ENCODE measurements around the gene LCTL. TPM values are rescaled to one million over a fixed set of nuclear protein-coding genes. Genes with fewer than 3 reads are reported as not detected.

The LCTL gene
- polyA plus RNA-seq, 1 donor from 2014 or later = not detected

DNA sequence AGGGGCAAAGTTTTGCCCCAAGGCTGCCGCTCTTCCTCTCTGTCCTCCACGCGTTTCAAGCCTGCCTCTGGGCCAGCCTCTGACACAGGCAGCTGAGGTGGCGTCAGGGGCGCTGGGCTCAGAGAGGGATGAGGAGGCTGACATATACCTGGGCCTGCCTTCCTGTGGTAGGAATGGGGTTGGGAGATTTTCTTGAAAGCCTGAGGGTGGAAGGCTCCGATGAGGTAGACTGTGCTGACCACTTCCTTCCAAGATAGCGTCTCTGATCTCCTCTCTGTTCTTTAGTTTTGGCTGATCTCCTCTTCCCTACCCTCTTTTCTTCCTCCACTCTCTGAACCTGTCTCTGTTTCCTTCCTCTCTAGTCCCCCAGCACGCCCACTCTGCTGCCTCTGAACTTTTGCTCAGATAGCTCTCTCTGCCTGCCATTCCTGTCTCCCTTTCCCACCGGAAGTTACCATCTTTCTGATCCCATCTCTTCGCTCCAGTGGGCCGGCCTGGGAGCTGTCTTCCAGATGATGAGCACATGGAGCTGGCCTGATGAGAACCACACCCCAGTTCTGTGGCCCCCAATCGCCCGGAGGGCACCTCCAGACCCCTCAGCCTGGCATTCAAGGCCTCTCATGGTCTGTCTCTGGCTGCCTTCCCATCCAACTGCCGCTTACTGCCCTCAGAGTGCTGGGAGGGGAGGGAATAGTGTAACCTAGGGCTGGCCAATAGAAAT lies 32.5 kb upstream of the LCTL start:
- Histone ChIP-seq H3K36me3 (ENCODE audit: insufficient read depth, low read length) (no peaks in the 10 kb centered on the region), H2AFZ (ENCODE audit: low read depth, low read length) (no peak overlapping the region), H4K20me1 (ENCODE audit: insufficient read depth) (no peaks in the 10 kb centered on the region), H3K4me2 (ENCODE audit: low read length) (no peak overlapping the region), H3K4me3 (ENCODE audit: low read length) (no peak overlapping the region), H3K9me2 (ENCODE audit: insufficient read depth, low read length) (no peaks in the 10 kb centered on the region), H3K79me2 (replicated peaks; ENCODE audit: insufficient read depth, low read length) (no peaks in the 10 kb centered on the region), H3K27me3 (ENCODE audit: insufficient read depth, low read depth, low read length) (no peaks in the 10 kb centered on the region), H3K27ac (ENCODE audit: low read length) (no peak overlapping the region), H3F3A (ENCODE audit: insufficient read depth, low read length, poor library complexity, severe bottlenecking) (no peaks in the 10 kb centered on the region), H3K9me3 (ENCODE audit: low read length) (no peaks in the 10 kb centered on the region), H3K9ac (ENCODE audit: low read length) (no peak overlapping the region)
- TF ChIP-seq, protein P1, sequence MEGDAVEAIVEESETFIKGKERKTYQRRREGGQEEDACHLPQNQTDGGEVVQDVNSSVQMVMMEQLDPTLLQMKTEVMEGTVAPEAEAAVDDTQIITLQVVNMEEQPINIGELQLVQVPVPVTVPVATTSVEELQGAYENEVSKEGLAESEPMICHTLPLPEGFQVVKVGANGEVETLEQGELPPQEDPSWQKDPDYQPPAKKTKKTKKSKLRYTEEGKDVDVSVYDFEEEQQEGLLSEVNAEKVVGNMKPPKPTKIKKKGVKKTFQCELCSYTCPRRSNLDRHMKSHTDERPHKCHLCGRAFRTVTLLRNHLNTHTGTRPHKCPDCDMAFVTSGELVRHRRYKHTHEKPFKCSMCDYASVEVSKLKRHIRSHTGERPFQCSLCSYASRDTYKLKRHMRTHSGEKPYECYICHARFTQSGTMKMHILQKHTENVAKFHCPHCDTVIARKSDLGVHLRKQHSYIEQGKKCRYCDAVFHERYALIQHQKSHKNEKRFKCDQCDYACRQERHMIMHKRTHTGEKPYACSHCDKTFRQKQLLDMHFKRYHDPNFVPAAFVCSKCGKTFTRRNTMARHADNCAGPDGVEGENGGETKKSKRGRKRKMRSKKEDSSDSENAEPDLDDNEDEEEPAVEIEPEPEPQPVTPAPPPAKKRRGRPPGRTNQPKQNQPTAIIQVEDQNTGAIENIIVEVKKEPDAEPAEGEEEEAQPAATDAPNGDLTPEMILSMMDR (IDR thresholded peaks at IDR 0.05; ENCODE audit: poor library complexity, severe bottlenecking) = no peak
- no peak for TF ChIP-seq TAF1 (IDR thresholded peaks at IDR 0.05; ENCODE audit: low read depth)
- TF ChIP-seq RAD21 (conservative IDR thresholded peaks at IDR 0.05) = no peak
- no peak for TF ChIP-seq MXI1 (conservative IDR thresholded peaks at IDR 0.05; ENCODE audit: poor library complexity, severe bottlenecking)
- no peak for TF ChIP-seq EZH2 (IDR thresholded peaks at IDR 0.05; ENCODE audit: borderline replicate concordance, insufficient read depth, low read length, poor library complexity, severe bottlenecking)
- TF ChIP-seq POLR2AphosphoS5 (IDR thresholded peaks at IDR 0.05) = no peak
- TF ChIP-seq EP300 (conservative IDR thresholded peaks at IDR 0.05; ENCODE audit: poor library complexity, severe bottlenecking) = no peak
- TF ChIP-seq SMC3 (conservative IDR thresholded peaks at IDR 0.05; ENCODE audit: poor library complexity) = no peak
- TF ChIP-seq, protein P2, sequence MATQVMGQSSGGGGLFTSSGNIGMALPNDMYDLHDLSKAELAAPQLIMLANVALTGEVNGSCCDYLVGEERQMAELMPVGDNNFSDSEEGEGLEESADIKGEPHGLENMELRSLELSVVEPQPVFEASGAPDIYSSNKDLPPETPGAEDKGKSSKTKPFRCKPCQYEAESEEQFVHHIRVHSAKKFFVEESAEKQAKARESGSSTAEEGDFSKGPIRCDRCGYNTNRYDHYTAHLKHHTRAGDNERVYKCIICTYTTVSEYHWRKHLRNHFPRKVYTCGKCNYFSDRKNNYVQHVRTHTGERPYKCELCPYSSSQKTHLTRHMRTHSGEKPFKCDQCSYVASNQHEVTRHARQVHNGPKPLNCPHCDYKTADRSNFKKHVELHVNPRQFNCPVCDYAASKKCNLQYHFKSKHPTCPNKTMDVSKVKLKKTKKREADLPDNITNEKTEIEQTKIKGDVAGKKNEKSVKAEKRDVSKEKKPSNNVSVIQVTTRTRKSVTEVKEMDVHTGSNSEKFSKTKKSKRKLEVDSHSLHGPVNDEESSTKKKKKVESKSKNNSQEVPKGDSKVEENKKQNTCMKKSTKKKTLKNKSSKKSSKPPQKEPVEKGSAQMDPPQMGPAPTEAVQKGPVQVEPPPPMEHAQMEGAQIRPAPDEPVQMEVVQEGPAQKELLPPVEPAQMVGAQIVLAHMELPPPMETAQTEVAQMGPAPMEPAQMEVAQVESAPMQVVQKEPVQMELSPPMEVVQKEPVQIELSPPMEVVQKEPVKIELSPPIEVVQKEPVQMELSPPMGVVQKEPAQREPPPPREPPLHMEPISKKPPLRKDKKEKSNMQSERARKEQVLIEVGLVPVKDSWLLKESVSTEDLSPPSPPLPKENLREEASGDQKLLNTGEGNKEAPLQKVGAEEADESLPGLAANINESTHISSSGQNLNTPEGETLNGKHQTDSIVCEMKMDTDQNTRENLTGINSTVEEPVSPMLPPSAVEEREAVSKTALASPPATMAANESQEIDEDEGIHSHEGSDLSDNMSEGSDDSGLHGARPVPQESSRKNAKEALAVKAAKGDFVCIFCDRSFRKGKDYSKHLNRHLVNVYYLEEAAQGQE (IDR thresholded peaks at IDR 0.05; ENCODE audit: borderline replicate concordance) = no peak

DNA sequence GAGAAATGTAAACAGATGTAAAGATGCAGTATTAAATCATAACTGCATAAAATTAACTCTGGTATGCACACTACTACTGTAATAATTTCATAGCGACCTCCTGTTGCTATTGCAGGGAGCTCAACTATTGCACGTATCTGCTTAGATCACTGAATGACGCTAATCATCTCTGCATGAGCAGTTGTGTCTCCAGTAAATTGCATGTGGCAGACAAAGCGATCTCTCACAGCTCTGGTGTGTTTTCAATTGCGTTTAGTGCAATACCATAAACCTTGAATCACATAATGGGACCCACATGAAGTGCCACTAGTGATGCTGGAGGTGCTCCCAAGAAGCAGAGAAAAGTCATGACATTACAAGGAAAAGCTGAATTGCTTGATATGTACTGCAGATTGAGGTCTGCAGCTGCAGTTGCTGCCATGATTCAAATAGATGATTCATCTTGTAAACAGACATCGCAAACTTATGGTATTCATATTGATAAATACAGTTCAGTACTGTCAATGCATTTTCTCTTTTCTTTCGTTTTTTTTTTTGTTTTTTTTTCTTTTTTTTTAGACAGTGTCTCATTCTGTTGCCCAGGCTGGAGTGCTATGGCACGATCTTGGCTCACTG lies 30.2 kb upstream of the LCTL start:
- H3K9me3 ChIP-seq (ENCODE audit: low read length) = no peaks in the 10 kb centered on the region
- H2AFZ ChIP-seq (ENCODE audit: low read depth, low read length) = no peak overlapping the region
- H3K4me3 ChIP-seq (ENCODE audit: low read length) = no peak overlapping the region
- H3K4me2 ChIP-seq (ENCODE audit: low read length) = no peak overlapping the region
- peak overlapping the region; percentile 43 for H3K27ac ChIP-seq (ENCODE audit: low read length)
- H4K20me1 ChIP-seq (ENCODE audit: insufficient read depth) = no peaks in the 10 kb centered on the region
- no peaks in the 10 kb centered on the region for H3K9me2 ChIP-seq (ENCODE audit: insufficient read depth, low read length)
- no peaks in the 10 kb centered on the region for H3K27me3 ChIP-seq (ENCODE audit: insufficient read depth, low read depth, low read length)
- H3K36me3 ChIP-seq (ENCODE audit: insufficient read depth, low read length) = no peaks in the 10 kb centered on the region
- no peaks in the 10 kb centered on the region for H3F3A ChIP-seq (ENCODE audit: insufficient read depth, low read length, poor library complexity, severe bottlenecking)
- no peaks in the 10 kb centered on the region for H3K79me2 ChIP-seq (replicated peaks; ENCODE audit: insufficient read depth, low read length)
- H3K9ac ChIP-seq (ENCODE audit: low read length) = no peak overlapping the region
- TF ChIP-seq POLR2AphosphoS5 (IDR thresholded peaks at IDR 0.05) (peak; percentile 99), EZH2 (IDR thresholded peaks at IDR 0.05; ENCODE audit: borderline replicate concordance, insufficient read depth, low read length, poor library complexity, severe bottlenecking) (no peak), EP300 (conservative IDR thresholded peaks at IDR 0.05; ENCODE audit: poor library complexity, severe bottlenecking) (peak; percentile 88), TAF1 (IDR thresholded peaks at IDR 0.05; ENCODE audit: low read depth) (no peak), RAD21 (conservative IDR thresholded peaks at IDR 0.05) (no peak), MXI1 (conservative IDR thresholded peaks at IDR 0.05; ENCODE audit: poor library complexity, severe bottlenecking) (peak; percentile 58), SMC3 (conservative IDR thresholded peaks at IDR 0.05; ENCODE audit: poor library complexity) (no peak)
- TF ChIP-seq, protein P2 (IDR thresholded peaks at IDR 0.05; ENCODE audit: borderline replicate concordance) = peak; percentile 84
- TF ChIP-seq, protein P1 (IDR thresholded peaks at IDR 0.05; ENCODE audit: poor library complexity, severe bottlenecking) = no peak

All from neural cell (in vitro differentiated cells).